A673 (cell line): ENCODE results near the gene GALR1.

ENCODE experiments used
- EZH2 ChIP-seq: fragments of 200-600 bp; sonication (generic); IDR thresholded peaks from 2 replicates; pipeline ENCODE4 v1.6.1; 2017; ENCODE audit warnings: borderline replicate concordance, low read depth, mild to moderate bottlenecking, mixed read lengths, antibody characterized with exemption, low read length; ENCODE audit not compliant: poor library complexity, severe bottlenecking
- TF ChIP-seq, protein P1 (sequence below): fragments of 300-800, 200-600 bp; sonication (generic); conservative IDR thresholded peaks from 2 replicates; pipeline ENCODE4 v1.5.1; 2017; ENCODE audit warnings: low read depth, mild to moderate bottlenecking, antibody characterized with exemption, low read length, moderate library complexity, mixed read lengths

- TF ChIP-seq, protein P1, sequence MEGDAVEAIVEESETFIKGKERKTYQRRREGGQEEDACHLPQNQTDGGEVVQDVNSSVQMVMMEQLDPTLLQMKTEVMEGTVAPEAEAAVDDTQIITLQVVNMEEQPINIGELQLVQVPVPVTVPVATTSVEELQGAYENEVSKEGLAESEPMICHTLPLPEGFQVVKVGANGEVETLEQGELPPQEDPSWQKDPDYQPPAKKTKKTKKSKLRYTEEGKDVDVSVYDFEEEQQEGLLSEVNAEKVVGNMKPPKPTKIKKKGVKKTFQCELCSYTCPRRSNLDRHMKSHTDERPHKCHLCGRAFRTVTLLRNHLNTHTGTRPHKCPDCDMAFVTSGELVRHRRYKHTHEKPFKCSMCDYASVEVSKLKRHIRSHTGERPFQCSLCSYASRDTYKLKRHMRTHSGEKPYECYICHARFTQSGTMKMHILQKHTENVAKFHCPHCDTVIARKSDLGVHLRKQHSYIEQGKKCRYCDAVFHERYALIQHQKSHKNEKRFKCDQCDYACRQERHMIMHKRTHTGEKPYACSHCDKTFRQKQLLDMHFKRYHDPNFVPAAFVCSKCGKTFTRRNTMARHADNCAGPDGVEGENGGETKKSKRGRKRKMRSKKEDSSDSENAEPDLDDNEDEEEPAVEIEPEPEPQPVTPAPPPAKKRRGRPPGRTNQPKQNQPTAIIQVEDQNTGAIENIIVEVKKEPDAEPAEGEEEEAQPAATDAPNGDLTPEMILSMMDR, result no peak
- TF ChIP-seq EZH2, result no peak
Observed at GRCh38 chr18:77314952-77315351, 65.3 kb downstream of the GALR1 start.
